Endodermal cell (in vitro differentiated cells): ENCODE measurements around the gene EHHADH. TPM values are rescaled to one million over a fixed set of nuclear protein-coding genes. Genes with fewer than 3 reads are reported as not detected.
"Not testable (repeated sequence)": the region's sequence is repeated elsewhere in the genome, so short reads cannot be mapped to it uniquely, and the experiment has no call there.

Experiments
- DNase-seq: peaks from one replicate; pipeline ENCODE4 v3.0.0-alpha.2; 2017
- H3K27ac ChIP-seq: 2 replicates; pipeline ENCODE4 v1.5.1; 2013; ENCODE audit warnings: mild to moderate bottlenecking, low read depth, low read length, moderate library complexity
- H3K27me3 ChIP-seq: 2 replicates; pipeline ENCODE4 v1.6.1; 2013; ENCODE audit warnings: mild to moderate bottlenecking, low read length, moderate library complexity; ENCODE audit not compliant: insufficient read depth, control insufficient read depth, poor library complexity, severe bottlenecking
- H3K36me3 ChIP-seq: 2 replicates; pipeline ENCODE4 v1.7.0; 2013; ENCODE audit warnings: mild to moderate bottlenecking, low read length, moderate library complexity; ENCODE audit not compliant: control insufficient read depth, insufficient read depth
- H3K4me1 ChIP-seq: one replicate; pipeline ENCODE4 v1.7.0; 2013; ENCODE audit warnings: low read length; ENCODE audit not compliant: control insufficient read depth, insufficient read depth
- H3K4me3 ChIP-seq: 2 replicates; pipeline ENCODE4 v1.5.1; 2013; ENCODE audit warnings: mild to moderate bottlenecking, low read length, moderate library complexity
- H3K9ac ChIP-seq: 2 replicates; pipeline ENCODE4 v1.6.1; 2013; ENCODE audit warnings: mild to moderate bottlenecking, low read length, moderate library complexity; ENCODE audit not compliant: poor library complexity, severe bottlenecking; ENCODE audit errors: extremely low read depth
- H3K9me3 ChIP-seq: 2 replicates; pipeline ENCODE4 v1.6.1; 2013; ENCODE audit warnings: mild to moderate bottlenecking, low read length, moderate library complexity; ENCODE audit not compliant: control insufficient read depth
- H3K27ac Mint-ChIP-seq: 2 replicates; pipeline ENCODE4 v1.8.0; 2020; ENCODE audit warnings: mixed read lengths
- H3K27me3 Mint-ChIP-seq: 2 replicates; pipeline ENCODE4 v1.8.0; 2021; ENCODE audit warnings: mild to moderate bottlenecking, mixed read lengths; ENCODE audit not compliant: insufficient read depth
- H3K36me3 Mint-ChIP-seq: 2 replicates; pipeline ENCODE4 v1.8.0; 2020; ENCODE audit warnings: low read depth, mixed read lengths
- H3K4me1 Mint-ChIP-seq: 2 replicates; pipeline ENCODE4 v1.8.0; 2020; ENCODE audit warnings: mixed read lengths
- H3K4me3 Mint-ChIP-seq: 2 replicates; pipeline ENCODE4 v1.8.0; 2020; ENCODE audit warnings: mild to moderate bottlenecking, moderate library complexity, mixed read lengths
- H3K9me3 Mint-ChIP-seq: 2 replicates; pipeline ENCODE4 v1.8.0; 2020; ENCODE audit warnings: mild to moderate bottlenecking, mixed read lengths
- CTCF ChIP-seq: fragments of 200-600 bp; sonication (generic); conservative IDR thresholded peaks from 2 replicates; pipeline ENCODE4 v1.5.0; 2021; ENCODE audit warnings: antibody characterized with exemption, mild to moderate bottlenecking
- WGBS, 2 experiments: methylation state at CpG; one replicate each; pipeline versions ENCODE4 v1.1.5 to v1.1.7; 2013; ENCODE audit warnings: missing lambda C conversion rate in 2 of 2, mixed read lengths in 1 of 2; ENCODE audit not compliant: insufficient coverage in 1 of 2, insufficient read length in 1 of 2; 5-methylcytosine and 5-hydroxymethylcytosine counted together
- total RNA-seq, 2 donors: library from RNA; stranded (reverse); fragmentation: NEBNext Ultra II Directional in 1 of 2; extraction: Animal tissue kit (Norgen Biotek cat#: 25700) in 1 of 2; gene quantifications; 2 replicates in 1 of 2; 3 replicates in 1 of 2; pipeline ENCODE4 v1.2.1, GENCODE V29; 2021

Gene EHHADH
- total RNA-seq, 2 donors from 2014 or later = 58.7 to 79.2 TPM

- WGBS, 2 experiments = 100% methylated on average over 2 of the region's 2 CpGs; no CpG with 5 or more reads in 1 of the 2 experiments
- no peak for TF ChIP-seq CTCF
- DNase-seq = no peak
- H3K27me3 ChIP-seq = no peaks in the 10 kb centered on the region
- peaks cover 48% of the 10 kb centered on the region for H3K9me3 ChIP-seq
- Mint-ChIP-seq H3K27ac (no peak overlapping the region), H3K4me3 (no peak overlapping the region), H3K27me3 (no peaks in the 10 kb centered on the region), H3K36me3 (peaks cover 65% of the 10 kb centered on the region), H3K9me3 (peaks cover 37% of the 10 kb centered on the region), H3K4me1 (no peaks in the 10 kb centered on the region)
- H3K36me3 ChIP-seq = peaks cover 50% of the 10 kb centered on the region
- H3K4me1 ChIP-seq = no peaks in the 10 kb centered on the region
- no peak overlapping the region for H3K4me3 ChIP-seq
- no peak overlapping the region for H3K27ac ChIP-seq
- no peak overlapping the region for H3K9ac ChIP-seq
These were observed 20.5 kb downstream of the EHHADH start for GRCh38 chr3:185233328-185233727.

- H3K27me3 Mint-ChIP-seq, DNase-seq, H3K27me3 ChIP-seq, H3K27ac ChIP-seq, H3K9me3 Mint-ChIP-seq, H3K27ac Mint-ChIP-seq, H3K9ac ChIP-seq, H3K4me3 Mint-ChIP-seq, H3K4me1 Mint-ChIP-seq, H3K4me1 ChIP-seq, H3K4me3 ChIP-seq, H3K9me3 ChIP-seq: not testable (repeated sequence)
- 100% methylated on average over 1 of the region's 1 CpG for WGBS, 2 experiments
- H3K36me3 ChIP-seq = peaks cover 44% of the 10 kb centered on the region
- H3K36me3 Mint-ChIP-seq = peaks cover 58% of the 10 kb centered on the region
These were observed 27.3 kb downstream of the EHHADH start for GRCh38 chr3:185226526-185226925.

GRCh38 chr3:185225523-185225922, 28.3 kb downstream of the EHHADH start:
- Histone ChIP-seq H3K27me3 (no peaks in the 10 kb centered on the region), H3K4me3 (no peak overlapping the region), H3K27ac (no peak overlapping the region), H3K4me1 (no peaks in the 10 kb centered on the region), H3K36me3 (peaks cover 47% of the 10 kb centered on the region), H3K9ac (no peak overlapping the region), H3K9me3 (no peaks in the 10 kb centered on the region)
- no peaks in the 10 kb centered on the region for H3K4me1 Mint-ChIP-seq
- no peak overlapping the region for H3K4me3 Mint-ChIP-seq
- no peak overlapping the region for H3K27ac Mint-ChIP-seq
- TF ChIP-seq CTCF = no peak
- no peak for DNase-seq
- no peaks in the 10 kb centered on the region for H3K27me3 Mint-ChIP-seq
- H3K36me3 Mint-ChIP-seq = peaks cover 62% of the 10 kb centered on the region
- H3K9me3 Mint-ChIP-seq = no peaks in the 10 kb centered on the region

GRCh38 chr3:185225080-185225479, 28.8 kb downstream of the EHHADH start:
- no peaks in the 10 kb centered on the region for H3K4me1 ChIP-seq
- no peaks in the 10 kb centered on the region for H3K4me1 Mint-ChIP-seq
- peaks cover 63% of the 10 kb centered on the region for H3K36me3 Mint-ChIP-seq
- no peaks in the 10 kb centered on the region for H3K27me3 Mint-ChIP-seq
- no peaks in the 10 kb centered on the region for H3K9me3 ChIP-seq
- no peak overlapping the region for H3K4me3 ChIP-seq
- H3K27ac Mint-ChIP-seq = no peak overlapping the region
- WGBS, 2 experiments = 82 to 100% methylated on average over 1 of the region's 1 CpG
- no peak overlapping the region for H3K4me3 Mint-ChIP-seq
- DNase-seq = no peak
- TF ChIP-seq CTCF = no peak
- no peaks in the 10 kb centered on the region for H3K9me3 Mint-ChIP-seq
- H3K36me3 ChIP-seq = peaks cover 50% of the 10 kb centered on the region
- H3K27me3 ChIP-seq = no peaks in the 10 kb centered on the region
- H3K27ac ChIP-seq = no peak overlapping the region
- H3K9ac ChIP-seq = no peak overlapping the region
